ENCODE results near the gene MARS2. TPM values are rescaled to one million over a fixed set of nuclear protein-coding genes. Genes with fewer than 3 reads are reported as not detected.

Gene MARS2
- total RNA-seq, 2 experiments from 2014 or later, result 21.8 to 32.7 TPM

DNA sequence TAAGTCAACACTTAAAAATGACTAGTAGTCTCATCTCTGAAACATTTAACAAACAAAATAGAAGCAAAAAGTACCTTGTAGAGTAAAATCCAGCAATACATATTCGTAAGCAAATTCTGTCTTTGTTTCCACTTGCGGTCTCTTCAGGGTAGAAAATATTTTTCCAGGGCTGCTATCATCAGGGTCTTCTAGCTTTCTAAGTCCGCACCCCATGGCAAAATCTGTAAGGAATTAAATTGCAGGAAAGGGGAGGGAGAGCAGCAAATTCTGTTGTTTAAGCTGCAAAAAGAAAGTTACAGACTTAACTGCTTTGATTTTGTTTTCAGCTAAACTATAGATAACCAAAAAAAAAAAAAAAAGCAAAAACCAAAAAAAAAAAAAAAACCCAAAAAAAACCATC, 29.9 kb upstream of the MARS2 start, which contains the start of gene RFTN2:
Gene RFTN2, minus strand, starts transcription at position 342 of the 400 bp plus-strand sequence. Its CDS starts 129 bp downstream, at position 213.
- Histone ChIP-seq H2AFZ (ENCODE audit: low read length) (no peak within 1 kb of the TSS), H3K27ac (ENCODE audit: low read depth, low read length, poor library complexity, severe bottlenecking) (no peak within 1 kb of the TSS), H3K4me1 (ENCODE audit: insufficient read depth, low read length, poor library complexity, severe bottlenecking) (no peaks in the 10 kb centered on the region), H3K9me2 (ENCODE audit: insufficient read depth, low read length) (no peaks in the 10 kb centered on the region), H3K4me2 (ENCODE audit: low read length) (no peak within 1 kb of the TSS), H3K79me2 (ENCODE audit: insufficient read depth, low read depth, low read length) (no peaks in the 10 kb centered on the region), H4K20me1 (ENCODE audit: insufficient read depth, low read length) (no peaks in the 10 kb centered on the region), H3K36me3 (ENCODE audit: insufficient read depth, low read length) (no peaks in the 10 kb centered on the region), H3K9me3 (ENCODE audit: low read length) (no peaks in the 10 kb centered on the region), H3K4me3 (ENCODE audit: low read depth, low read length, poor library complexity, severe bottlenecking) (no peak within 1 kb of the TSS)
- BruUV-seq (replicated peaks), result no TSS peak
- TF ChIP-seq, protein P1, sequence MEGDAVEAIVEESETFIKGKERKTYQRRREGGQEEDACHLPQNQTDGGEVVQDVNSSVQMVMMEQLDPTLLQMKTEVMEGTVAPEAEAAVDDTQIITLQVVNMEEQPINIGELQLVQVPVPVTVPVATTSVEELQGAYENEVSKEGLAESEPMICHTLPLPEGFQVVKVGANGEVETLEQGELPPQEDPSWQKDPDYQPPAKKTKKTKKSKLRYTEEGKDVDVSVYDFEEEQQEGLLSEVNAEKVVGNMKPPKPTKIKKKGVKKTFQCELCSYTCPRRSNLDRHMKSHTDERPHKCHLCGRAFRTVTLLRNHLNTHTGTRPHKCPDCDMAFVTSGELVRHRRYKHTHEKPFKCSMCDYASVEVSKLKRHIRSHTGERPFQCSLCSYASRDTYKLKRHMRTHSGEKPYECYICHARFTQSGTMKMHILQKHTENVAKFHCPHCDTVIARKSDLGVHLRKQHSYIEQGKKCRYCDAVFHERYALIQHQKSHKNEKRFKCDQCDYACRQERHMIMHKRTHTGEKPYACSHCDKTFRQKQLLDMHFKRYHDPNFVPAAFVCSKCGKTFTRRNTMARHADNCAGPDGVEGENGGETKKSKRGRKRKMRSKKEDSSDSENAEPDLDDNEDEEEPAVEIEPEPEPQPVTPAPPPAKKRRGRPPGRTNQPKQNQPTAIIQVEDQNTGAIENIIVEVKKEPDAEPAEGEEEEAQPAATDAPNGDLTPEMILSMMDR (conservative IDR thresholded peaks at IDR 0.05; ENCODE audit: low read length), result no peak
- no peak for TF ChIP-seq EZH2phosphoT487 (IDR thresholded peaks at IDR 0.05; ENCODE audit: borderline replicate concordance, low read depth, low read length)
- ChIA-PET CTCF (ENCODE audit: unreplicated experiment) (no interaction called here), POLR2A (interaction anchor here (0.6 to 0.7 kb wide), 3 partner anchors 163 to 1695 kb away, joined by 4 to 5 read pairs (median 4); no protein-coding TSS in a partner anchor)
- no peak for DNase-seq (ENCODE audit: low spot score)
- intact Hi-C loops (cut with micrococcal nuclease; ENCODE audit: unreplicated experiment), result no loop called here

DNA sequence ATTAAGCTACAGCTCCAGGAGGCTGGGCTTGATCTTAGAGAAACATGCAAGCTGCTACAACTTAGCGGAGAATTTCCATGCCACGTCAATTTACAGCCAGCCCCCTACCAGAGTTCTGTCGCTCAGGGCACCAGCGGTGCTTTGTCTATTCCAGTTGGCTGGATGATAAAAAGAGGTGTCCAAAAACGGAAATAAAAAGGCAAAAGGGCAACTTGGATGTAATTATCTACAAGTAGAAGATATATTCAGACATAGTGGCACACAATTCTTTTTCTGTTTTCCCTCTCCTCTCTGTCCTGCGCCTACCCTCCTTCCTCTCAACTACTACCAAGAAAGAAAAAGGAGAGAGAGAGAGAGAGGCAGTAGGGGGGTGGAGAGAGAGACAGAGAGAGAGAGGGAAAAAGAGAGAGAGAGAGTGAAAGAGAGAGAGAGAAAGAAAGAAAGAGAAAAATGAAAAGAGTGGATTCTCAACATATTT, 29.4 kb upstream of the MARS2 start:
- H3K36me3 ChIP-seq (ENCODE audit: insufficient read depth, low read length), result no peaks in the 10 kb centered on the region
- no peak for DNase-seq (ENCODE audit: low spot score)
- ChIA-PET CTCF (ENCODE audit: unreplicated experiment) (no interaction called here), POLR2A (interaction anchor here (0.6 to 0.7 kb wide), 3 partner anchors 163 to 1694 kb away, joined by 4 to 5 read pairs (median 4); no protein-coding TSS in a partner anchor)
- H3K4me1 ChIP-seq (ENCODE audit: insufficient read depth, low read length, poor library complexity, severe bottlenecking), result no peaks in the 10 kb centered on the region
- H3K4me3 ChIP-seq (ENCODE audit: low read depth, low read length, poor library complexity, severe bottlenecking), result no peak overlapping the region
- H2AFZ ChIP-seq (ENCODE audit: low read length), result no peak overlapping the region
- intact Hi-C loops (cut with micrococcal nuclease; ENCODE audit: unreplicated experiment), result no loop called here
- H3K27ac ChIP-seq (ENCODE audit: low read depth, low read length, poor library complexity, severe bottlenecking), result no peak overlapping the region
- H3K9me3 ChIP-seq (ENCODE audit: low read length), result no peaks in the 10 kb centered on the region
- H4K20me1 ChIP-seq (ENCODE audit: insufficient read depth, low read length), result no peaks in the 10 kb centered on the region
- H3K9me2 ChIP-seq (ENCODE audit: insufficient read depth, low read length), result no peaks in the 10 kb centered on the region
- H3K4me2 ChIP-seq (ENCODE audit: low read length), result no peak overlapping the region
- TF ChIP-seq, protein P1 (conservative IDR thresholded peaks at IDR 0.05; ENCODE audit: low read length), result no peak
- TF ChIP-seq EZH2phosphoT487 (IDR thresholded peaks at IDR 0.05; ENCODE audit: borderline replicate concordance, low read depth, low read length), result no peak
- BruUV-seq (replicated peaks), result no TSS peak
- H3K79me2 ChIP-seq (ENCODE audit: insufficient read depth, low read depth, low read length), result no peaks in the 10 kb centered on the region

DNA sequence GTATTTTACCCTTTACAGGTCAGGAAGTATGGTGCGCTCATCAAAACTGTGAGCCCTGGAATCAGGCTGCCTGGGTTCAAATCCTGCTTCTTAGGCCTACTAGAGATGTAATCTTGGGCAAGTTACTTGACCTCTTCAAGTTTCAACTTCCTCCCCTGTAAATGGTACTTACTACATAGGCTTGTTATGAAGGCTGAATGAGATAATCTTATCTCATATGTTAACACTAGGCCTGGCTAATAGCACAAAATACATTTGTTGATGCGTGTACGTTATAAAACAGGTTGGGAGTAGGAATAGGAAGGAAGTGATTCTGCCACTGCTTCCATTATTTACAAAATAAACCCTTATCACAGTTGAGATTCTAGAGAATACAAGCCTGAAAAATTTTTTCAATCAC, 28.1 kb upstream of the MARS2 start:
- TF ChIP-seq, protein P1 (conservative IDR thresholded peaks at IDR 0.05; ENCODE audit: low read length), result no peak
- no peak for TF ChIP-seq EZH2phosphoT487 (IDR thresholded peaks at IDR 0.05; ENCODE audit: borderline replicate concordance, low read depth, low read length)
- intact Hi-C loops (cut with micrococcal nuclease; ENCODE audit: unreplicated experiment), result no loop called here
- Histone ChIP-seq H3K9me3 (ENCODE audit: low read length) (no peaks in the 10 kb centered on the region), H3K4me2 (ENCODE audit: low read length) (no peak overlapping the region), H4K20me1 (ENCODE audit: insufficient read depth, low read length) (no peaks in the 10 kb centered on the region), H2AFZ (ENCODE audit: low read length) (no peak overlapping the region), H3K4me3 (ENCODE audit: low read depth, low read length, poor library complexity, severe bottlenecking) (no peak overlapping the region), H3K36me3 (ENCODE audit: insufficient read depth, low read length) (no peaks in the 10 kb centered on the region), H3K79me2 (ENCODE audit: insufficient read depth, low read depth, low read length) (no peaks in the 10 kb centered on the region), H3K4me1 (ENCODE audit: insufficient read depth, low read length, poor library complexity, severe bottlenecking) (no peaks in the 10 kb centered on the region), H3K9me2 (ENCODE audit: insufficient read depth, low read length) (no peaks in the 10 kb centered on the region), H3K27ac (ENCODE audit: low read depth, low read length, poor library complexity, severe bottlenecking) (no peak overlapping the region)
- ChIA-PET CTCF (ENCODE audit: unreplicated experiment) (no interaction called here), POLR2A (no interaction called here)
- no peak for DNase-seq (ENCODE audit: low spot score)
- no TSS peak for BruUV-seq (replicated peaks)
